K562 (cell line): ENCODE data around the gene GRAMD4. TPM values are rescaled to one million over a fixed set of nuclear protein-coding genes. Genes with fewer than 3 reads are reported as not detected.

Source experiments
- BCOR ChIP-seq: fragments of 450-650 bp; IDR thresholded peaks from 2 replicates; pipeline ENCODE4 v1.6.1; 2016
- CBX1 ChIP-seq: sonication (generic); IDR thresholded peaks from 2 replicates; pipeline ENCODE4 v1.6.1; 2016; ENCODE audit warnings: antibody characterized with exemption, low read depth, mild to moderate bottlenecking
- DMBX1 ChIP-seq: fragments of 250-450 bp; sonication (Bioruptor Pico); IDR thresholded peaks from 2 replicates; pipeline ENCODE4 v1.8.0; 2022; ENCODE audit warnings: inconsistent platforms, mild to moderate bottlenecking, moderate library complexity, borderline replicate concordance
- ETV5 ChIP-seq: sonication (generic); formaldehyde crosslinking; IDR thresholded peaks from 2 replicates; pipeline ENCODE4 v1.4.0; 2020; ENCODE audit warnings: low read depth, mild to moderate bottlenecking, missing genetic modification reagents
- FOXM1 ChIP-seq, 2 experiments: fragments of 450-650 bp in 1 of 2; sonication (generic) in 1 of 2; formaldehyde crosslinking in 1 of 2; IDR thresholded peaks; 2 replicates each; pipeline versions ENCODE4 v1.6.1 to v1.9.0; 2017 to 2022; ENCODE audit warnings: low read depth in 2 of 2, mild to moderate bottlenecking in 2 of 2, missing genetic modification reagents in 1 of 2, moderate library complexity in 1 of 2
- HDGF ChIP-seq: fragments of 450-650 bp; IDR thresholded peaks from 2 replicates; pipeline ENCODE4 v1.6.1; 2016
- JUNB ChIP-seq: fragments of 450-650 bp; formaldehyde crosslinking; conservative IDR thresholded peaks from 2 replicates; pipeline ENCODE4 v1.4.0; 2020; ENCODE audit warnings: mild to moderate bottlenecking
- MAFK ChIP-seq: IDR thresholded peaks from 2 replicates; pipeline ENCODE4 v1.6.1; 2011; ENCODE audit warnings: low read length, improper control_type of control experiment
- NFIX ChIP-seq: fragments of 250-450 bp; sonication (Bioruptor Pico); IDR thresholded peaks from 2 replicates; pipeline ENCODE4 v1.4.0; 2020; ENCODE audit warnings: low read depth, mild to moderate bottlenecking, moderate library complexity
- OTX1 ChIP-seq: fragments of 450-650 bp; formaldehyde crosslinking; IDR thresholded peaks from 2 replicates; pipeline ENCODE4 v1.4.0; 2022; ENCODE audit warnings: mild to moderate bottlenecking
- PURB ChIP-seq: sonication (generic); formaldehyde crosslinking; IDR thresholded peaks from 2 replicates; pipeline ENCODE4 v1.9.0; 2021; ENCODE audit warnings: low read depth, mild to moderate bottlenecking, missing genetic modification reagents
- PYGO2 ChIP-seq: fragments of 450-650 bp; IDR thresholded peaks from 2 replicates; pipeline ENCODE4 v1.6.1; 2016; ENCODE audit warnings: mild to moderate bottlenecking, missing genetic modification characterization, moderate library complexity, missing compliant biosample characterization
- RBM25 ChIP-seq: fragments of 200-400 bp; formaldehyde crosslinking; IDR thresholded peaks from 2 replicates; pipeline ENCODE4 v1.6.1; 2018; ENCODE audit warnings: low read length, low read depth, moderate library complexity; ENCODE audit not compliant: severe bottlenecking
- SAFB2 ChIP-seq: fragments of 200-400 bp; formaldehyde crosslinking; IDR thresholded peaks from 2 replicates; pipeline ENCODE4 v1.6.1; 2018; ENCODE audit warnings: borderline replicate concordance, low read length, low read depth, moderate library complexity; ENCODE audit not compliant: severe bottlenecking
- STAG1 ChIP-seq: sonication (generic); formaldehyde crosslinking; IDR thresholded peaks from 2 replicates; pipeline ENCODE4 v1.5.0; 2020; ENCODE audit warnings: missing genetic modification reagents, borderline replicate concordance
- YBX1 ChIP-seq: fragments of 450-650 bp; IDR thresholded peaks from 2 replicates; pipeline ENCODE4 v1.7.1; 2016; ENCODE audit warnings: mild to moderate bottlenecking
- ZEB2 ChIP-seq: fragments of 450-650 bp; IDR thresholded peaks from 2 replicates; pipeline ENCODE4 v1.6.1; 2016
- ZNF134 ChIP-seq: fragments of 250-450 bp; sonication (Bioruptor Pico); conservative IDR thresholded peaks from 2 replicates; pipeline ENCODE4 v1.4.0; 2020
- ZNF239 ChIP-seq: fragments of 250-450 bp; sonication (Bioruptor Pico); IDR thresholded peaks from 2 replicates; pipeline ENCODE4 v1.4.0; 2020; ENCODE audit warnings: mild to moderate bottlenecking
- polyA plus RNA-seq, 8 experiments: library from polyadenylated mRNA; depleted of rRNA in 4 of 8; stranded (reverse) in 5 of 8; unstranded in 3 of 8; fragments of >200 nt; fragmentation: Nextera tagmentation in 2 of 8; fragmentation: Illumina TruSeq in 1 of 8; extraction: Ambion mirVana in 2 of 8; extraction: Trizol in 1 of 8; gene quantifications; 2 replicates each; pipeline versions ENCODE4 v1.2.1 to v1.2.3, GENCODE V29; 2011 to 2014; ENCODE audit warnings: inconsistent platforms in 1 of 8, missing spikeins in 1 of 8
- total RNA-seq, 7 experiments: library from RNA; depleted of rRNA in 6 of 7; stranded (reverse); fragments of >200 nt in 6 of 7; fragmentation: Illumina TruSeq in 2 of 7; extraction: Trizol in 2 of 7; gene quantifications; 2 replicates each; pipeline versions ENCODE4 v1.2.1 to v1.2.3, GENCODE V29; 2011 to 2021; ENCODE audit warnings: low replicate concordance in 1 of 7
- TF ChIP-seq, protein P1 (sequence below): fragments of 250-450 bp; sonication (Bioruptor Pico); IDR thresholded peaks from 2 replicates; pipeline ENCODE4 v1.8.0; 2022; ENCODE audit warnings: inconsistent platforms, mild to moderate bottlenecking, moderate library complexity, borderline replicate concordance
- TF ChIP-seq, protein P2 (sequence below): sonication (generic); formaldehyde crosslinking; IDR thresholded peaks from 2 replicates; pipeline ENCODE4 v1.8.0; 2022; ENCODE audit warnings: missing genetic modification reagents, mild to moderate bottlenecking, moderate library complexity, borderline replicate concordance
- TF ChIP-seq, protein P3 (sequence below): fragments of 250-450 bp; sonication (Bioruptor Pico); IDR thresholded peaks from 2 replicates; pipeline ENCODE4 v1.9.0; 2021; ENCODE audit warnings: mild to moderate bottlenecking, inconsistent platforms
- TF ChIP-seq, protein P4 (sequence below): fragments of 250-450 bp; sonication (Bioruptor Pico); IDR thresholded peaks from 2 replicates; pipeline ENCODE4 v1.8.0; 2021; ENCODE audit warnings: moderate library complexity, mild to moderate bottlenecking, inconsistent platforms

Gene GRAMD4
- total and polyA plus RNA-seq, 9 of the 15 experiments (the other 6 are each of a cell fraction or from before 2014, with no cell fraction given), result 0.18 to 44.8 (median 18.6) TPM

DNA sequence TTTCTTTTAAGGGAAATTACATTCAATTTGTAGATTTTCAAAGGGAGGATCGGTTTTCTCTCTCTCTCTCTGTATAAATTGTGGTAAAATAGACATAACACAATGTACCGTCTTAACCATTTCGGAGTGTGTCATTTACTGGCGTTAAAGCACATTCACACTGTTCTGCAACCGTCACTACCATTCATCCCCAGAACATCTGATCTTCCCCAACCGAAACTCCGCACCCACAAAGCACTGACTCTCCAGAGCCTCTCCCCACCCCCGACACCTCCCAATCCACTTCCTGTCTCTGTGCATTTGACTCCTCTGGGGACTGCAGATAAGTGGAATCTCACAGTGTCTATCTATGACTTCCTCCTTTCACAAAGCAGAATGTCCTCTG lies 15.9 kb upstream of the GRAMD4 start (continued):
- no peak for TF ChIP-seq PYGO2 (tag)
- peak; percentile 78 for TF ChIP-seq FOXM1 (IDR thresholded peaks at IDR 0.05; ENCODE audit: low read depth)
- TF ChIP-seq FOXM1 (CRISPR knock-in tag; IDR thresholded peaks at IDR 0.05; ENCODE audit: low read depth), result no peak
- peak; percentile 80 for TF ChIP-seq BCOR
- no peak for TF ChIP-seq NFIX
- no peak for TF ChIP-seq STAG1 (CRISPR knock-in tag)
- no peak for TF ChIP-seq YBX1
- TF ChIP-seq, protein P1, sequence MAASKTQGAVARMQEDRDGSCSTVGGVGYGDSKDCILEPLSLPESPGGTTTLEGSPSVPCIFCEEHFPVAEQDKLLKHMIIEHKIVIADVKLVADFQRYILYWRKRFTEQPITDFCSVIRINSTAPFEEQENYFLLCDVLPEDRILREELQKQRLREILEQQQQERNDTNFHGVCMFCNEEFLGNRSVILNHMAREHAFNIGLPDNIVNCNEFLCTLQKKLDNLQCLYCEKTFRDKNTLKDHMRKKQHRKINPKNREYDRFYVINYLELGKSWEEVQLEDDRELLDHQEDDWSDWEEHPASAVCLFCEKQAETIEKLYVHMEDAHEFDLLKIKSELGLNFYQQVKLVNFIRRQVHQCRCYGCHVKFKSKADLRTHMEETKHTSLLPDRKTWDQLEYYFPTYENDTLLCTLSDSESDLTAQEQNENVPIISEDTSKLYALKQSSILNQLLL (CRISPR knock-in tag), result no peak
- TF ChIP-seq, protein P2, sequence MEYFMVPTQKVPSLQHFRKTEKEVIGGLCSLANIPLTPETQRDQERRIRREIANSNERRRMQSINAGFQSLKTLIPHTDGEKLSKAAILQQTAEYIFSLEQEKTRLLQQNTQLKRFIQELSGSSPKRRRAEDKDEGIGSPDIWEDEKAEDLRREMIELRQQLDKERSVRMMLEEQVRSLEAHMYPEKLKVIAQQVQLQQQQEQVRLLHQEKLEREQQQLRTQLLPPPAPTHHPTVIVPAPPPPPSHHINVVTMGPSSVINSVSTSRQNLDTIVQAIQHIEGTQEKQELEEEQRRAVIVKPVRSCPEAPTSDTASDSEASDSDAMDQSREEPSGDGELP, result peak; percentile 87
- no peak for TF ChIP-seq ZNF239 (CRISPR knock-in tag)
- no peak for TF ChIP-seq ZNF134
- no peak for TF ChIP-seq MAFK
- TF ChIP-seq DMBX1 (CRISPR knock-in tag), result 0 out of 2 replicates have a peak, but pooled peaks have one; percentile 23
- no peak for TF ChIP-seq PURB
- TF ChIP-seq, protein P3, sequence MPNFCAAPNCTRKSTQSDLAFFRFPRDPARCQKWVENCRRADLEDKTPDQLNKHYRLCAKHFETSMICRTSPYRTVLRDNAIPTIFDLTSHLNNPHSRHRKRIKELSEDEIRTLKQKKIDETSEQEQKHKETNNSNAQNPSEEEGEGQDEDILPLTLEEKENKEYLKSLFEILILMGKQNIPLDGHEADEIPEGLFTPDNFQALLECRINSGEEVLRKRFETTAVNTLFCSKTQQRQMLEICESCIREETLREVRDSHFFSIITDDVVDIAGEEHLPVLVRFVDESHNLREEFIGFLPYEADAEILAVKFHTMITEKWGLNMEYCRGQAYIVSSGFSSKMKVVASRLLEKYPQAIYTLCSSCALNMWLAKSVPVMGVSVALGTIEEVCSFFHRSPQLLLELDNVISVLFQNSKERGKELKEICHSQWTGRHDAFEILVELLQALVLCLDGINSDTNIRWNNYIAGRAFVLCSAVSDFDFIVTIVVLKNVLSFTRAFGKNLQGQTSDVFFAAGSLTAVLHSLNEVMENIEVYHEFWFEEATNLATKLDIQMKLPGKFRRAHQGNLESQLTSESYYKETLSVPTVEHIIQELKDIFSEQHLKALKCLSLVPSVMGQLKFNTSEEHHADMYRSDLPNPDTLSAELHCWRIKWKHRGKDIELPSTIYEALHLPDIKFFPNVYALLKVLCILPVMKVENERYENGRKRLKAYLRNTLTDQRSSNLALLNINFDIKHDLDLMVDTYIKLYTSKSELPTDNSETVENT (CRISPR knock-in tag), result no peak
- TF ChIP-seq, protein P4, sequence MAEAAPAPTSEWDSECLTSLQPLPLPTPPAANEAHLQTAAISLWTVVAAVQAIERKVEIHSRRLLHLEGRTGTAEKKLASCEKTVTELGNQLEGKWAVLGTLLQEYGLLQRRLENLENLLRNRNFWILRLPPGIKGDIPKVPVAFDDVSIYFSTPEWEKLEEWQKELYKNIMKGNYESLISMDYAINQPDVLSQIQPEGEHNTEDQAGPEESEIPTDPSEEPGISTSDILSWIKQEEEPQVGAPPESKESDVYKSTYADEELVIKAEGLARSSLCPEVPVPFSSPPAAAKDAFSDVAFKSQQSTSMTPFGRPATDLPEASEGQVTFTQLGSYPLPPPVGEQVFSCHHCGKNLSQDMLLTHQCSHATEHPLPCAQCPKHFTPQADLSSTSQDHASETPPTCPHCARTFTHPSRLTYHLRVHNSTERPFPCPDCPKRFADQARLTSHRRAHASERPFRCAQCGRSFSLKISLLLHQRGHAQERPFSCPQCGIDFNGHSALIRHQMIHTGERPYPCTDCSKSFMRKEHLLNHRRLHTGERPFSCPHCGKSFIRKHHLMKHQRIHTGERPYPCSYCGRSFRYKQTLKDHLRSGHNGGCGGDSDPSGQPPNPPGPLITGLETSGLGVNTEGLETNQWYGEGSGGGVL (CRISPR knock-in tag), result no peak
- no peak; the same call in 1 of the 2 replicates for TF ChIP-seq ZEB2
- TF ChIP-seq RBM25, result no peak
- no peak for TF ChIP-seq SAFB2
- TF ChIP-seq JUNB (CRISPR knock-in tag), result no peak
- TF ChIP-seq CBX1, result no peak
- TF ChIP-seq HDGF, result no peak
- peak; percentile 98 for TF ChIP-seq ETV5
- TF ChIP-seq OTX1, result no peak
